SJSA1 (cell line): Measurements from ENCODE around the gene TGFBR3. TPM values are rescaled to one million over a fixed set of nuclear protein-coding genes. Genes with fewer than 3 reads are reported as not detected.
"Not testable (repeated sequence)": the region's sequence is repeated elsewhere in the genome, so short reads cannot be mapped to it uniquely, and the experiment has no call there.

Experiments
- DNase-seq, 2 experiments: peaks; one replicate each; pipeline ENCODE4 v3.0.0-alpha.2; 2015 to 2020; ENCODE audit warnings: low spot score in 2 of 2, low read depth in 1 of 2
- H3K27ac ChIP-seq: fragments of 250-450 bp; sonication (Bioruptor Pico); 2 replicates; pipeline ENCODE4 v1.5.1; 2020; ENCODE audit warnings: mild to moderate bottlenecking, moderate library complexity
- H3K27me3 ChIP-seq: fragments of 250-450 bp; sonication (Bioruptor Pico); replicated peaks from 2 replicates; pipeline ENCODE4 v1.5.1; 2020; ENCODE audit warnings: mild to moderate bottlenecking, moderate library complexity
- H3K36me3 ChIP-seq: fragments of 250-450 bp; sonication (Bioruptor Pico); 2 replicates; pipeline ENCODE4 v1.5.1; 2020; ENCODE audit warnings: mild to moderate bottlenecking
- H3K4me1 ChIP-seq: fragments of 250-450 bp; sonication (Bioruptor Pico); replicated peaks from 2 replicates; pipeline ENCODE4 v1.6.1; 2021; ENCODE audit warnings: mild to moderate bottlenecking
- H3K4me3 ChIP-seq: fragments of 250-450 bp; sonication (Bioruptor Pico); 2 replicates; pipeline ENCODE4 v1.5.1; 2020; ENCODE audit warnings: mild to moderate bottlenecking
- H3K9me3 ChIP-seq: fragments of 250-450 bp; sonication (Bioruptor Pico); replicated peaks from 2 replicates; pipeline ENCODE4 v1.5.1; 2020; ENCODE audit warnings: mild to moderate bottlenecking
- total RNA-seq: library from RNA; depleted of rRNA; stranded (reverse); fragments of >200 nt; shearing (Covaris generic); gene quantifications from 2 replicates; pipeline ENCODE4 v1.2.3, GENCODE V29; 2014

Gene TGFBR3
- total RNA-seq, 1 experiment from 2014 or later = 8.8 TPM

- H3K4me1 ChIP-seq, H3K27ac ChIP-seq, H3K9me3 ChIP-seq, H3K27me3 ChIP-seq, H3K36me3 ChIP-seq, H3K4me3 ChIP-seq, DNase-seq: not testable (repeated sequence)
Observed at GRCh38 chr1:91666651-91667050, 219.3 kb downstream of the TGFBR3 start.

GRCh38 chr1:91661121-91661520 lies 224.8 kb downstream of the TGFBR3 start:
- no peak for DNase-seq
- Histone ChIP-seq H3K4me1 (no peaks in the 10 kb centered on the region), H3K4me3 (no peak overlapping the region), H3K36me3 (no peaks in the 10 kb centered on the region), H3K9me3 (peaks cover 2% of the 10 kb centered on the region; the same call in 1 of the 2 replicates), H3K27ac (no peak overlapping the region), H3K27me3 (no peaks in the 10 kb centered on the region)

DNA sequence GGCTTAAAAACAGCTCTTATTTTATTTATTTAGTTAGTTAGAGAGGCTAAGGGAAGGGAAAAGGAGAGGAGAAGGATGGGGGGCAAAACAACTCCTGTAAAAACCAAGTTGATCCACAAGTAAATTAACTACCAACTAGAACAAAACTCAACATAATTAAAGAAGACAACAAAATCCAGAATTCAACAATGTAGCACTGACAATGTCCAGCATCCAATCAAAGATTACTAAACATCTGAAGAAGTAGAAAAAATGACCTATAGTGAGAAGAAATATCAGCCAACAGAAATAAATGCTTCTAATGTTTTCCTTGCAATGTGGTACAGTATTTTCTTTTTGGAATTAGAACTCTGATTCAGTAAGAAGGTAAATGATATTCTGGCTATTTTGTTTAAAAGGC lies 225.2 kb downstream of the TGFBR3 start:
- Histone ChIP-seq H3K4me1 (no peaks in the 10 kb centered on the region), H3K9me3 (peaks cover 2% of the 10 kb centered on the region; the same call in 1 of the 2 replicates), H3K36me3 (no peaks in the 10 kb centered on the region), H3K27me3 (no peaks in the 10 kb centered on the region), H3K27ac (no peak overlapping the region), H3K4me3 (no peak overlapping the region)
- no peak for DNase-seq

GRCh38 chr1:91655912-91656449 lies 230.0 kb downstream of the TGFBR3 start:
- no peak overlapping the region for H3K27ac ChIP-seq
- H3K4me1 ChIP-seq = 0 out of 2 replicates have a peak, but pooled peaks cover 1% of the 10 kb centered on the region
- no peaks in the 10 kb centered on the region for H3K27me3 ChIP-seq
- no peak for DNase-seq
- H3K4me3 ChIP-seq = no peak overlapping the region
- H3K36me3 ChIP-seq = no peaks in the 10 kb centered on the region
- H3K9me3 ChIP-seq = 0 out of 2 replicates have a peak, but pooled peaks cover 2% of the 10 kb centered on the region

GRCh38 chr1:91653183-91653582 lies 232.8 kb downstream of the TGFBR3 start:
- Histone ChIP-seq H3K4me1 (0 out of 2 replicates have a peak, but pooled peaks cover 3% of the 10 kb centered on the region), H3K27me3 (no peaks in the 10 kb centered on the region), H3K9me3 (no peaks in the 10 kb centered on the region), H3K4me3 (no peak overlapping the region), H3K27ac (no peak overlapping the region), H3K36me3 (no peaks in the 10 kb centered on the region)
- no peak for DNase-seq

- Histone ChIP-seq H3K4me3 (no peak overlapping the region), H3K9me3 (no peaks in the 10 kb centered on the region), H3K27me3 (no peaks in the 10 kb centered on the region), H3K36me3 (no peaks in the 10 kb centered on the region), H3K27ac (no peak overlapping the region), H3K4me1 (0 out of 2 replicates have a peak, but pooled peaks cover 3% of the 10 kb centered on the region)
- DNase-seq = no peak
Observed at GRCh38 chr1:91651661-91652071, 234.3 kb downstream of the TGFBR3 start.

- H3K27ac ChIP-seq = no peak overlapping the region
- H3K4me1 ChIP-seq = 0 out of 2 replicates have a peak, but pooled peaks cover 3% of the 10 kb centered on the region
- H3K36me3 ChIP-seq = no peaks in the 10 kb centered on the region
- DNase-seq = no peak
- H3K9me3 ChIP-seq = no peaks in the 10 kb centered on the region
- no peak overlapping the region for H3K4me3 ChIP-seq
- H3K27me3 ChIP-seq = no peaks in the 10 kb centered on the region
Observed at GRCh38 chr1:91651243-91651642, 234.7 kb downstream of the TGFBR3 start.

GRCh38 chr1:91650764-91651163 lies 235.2 kb downstream of the TGFBR3 start:
- Histone ChIP-seq H3K4me1 (0 out of 2 replicates have a peak, but pooled peaks cover 3% of the 10 kb centered on the region), H3K27ac (no peak overlapping the region), H3K4me3 (no peak overlapping the region), H3K9me3 (no peaks in the 10 kb centered on the region), H3K36me3 (no peaks in the 10 kb centered on the region), H3K27me3 (no peaks in the 10 kb centered on the region)
- DNase-seq = peak in 1 of 2 experiments; percentile 7

GRCh38 chr1:91647061-91647460 lies 238.9 kb downstream of the TGFBR3 start:
- Histone ChIP-seq H3K4me3 (no peak overlapping the region), H3K9me3 (no peaks in the 10 kb centered on the region), H3K27ac (no peak overlapping the region), H3K36me3 (no peaks in the 10 kb centered on the region), H3K4me1 (0 out of 2 replicates have a peak, but pooled peaks cover 3% of the 10 kb centered on the region), H3K27me3 (no peaks in the 10 kb centered on the region)
- no peak for DNase-seq

DNA sequence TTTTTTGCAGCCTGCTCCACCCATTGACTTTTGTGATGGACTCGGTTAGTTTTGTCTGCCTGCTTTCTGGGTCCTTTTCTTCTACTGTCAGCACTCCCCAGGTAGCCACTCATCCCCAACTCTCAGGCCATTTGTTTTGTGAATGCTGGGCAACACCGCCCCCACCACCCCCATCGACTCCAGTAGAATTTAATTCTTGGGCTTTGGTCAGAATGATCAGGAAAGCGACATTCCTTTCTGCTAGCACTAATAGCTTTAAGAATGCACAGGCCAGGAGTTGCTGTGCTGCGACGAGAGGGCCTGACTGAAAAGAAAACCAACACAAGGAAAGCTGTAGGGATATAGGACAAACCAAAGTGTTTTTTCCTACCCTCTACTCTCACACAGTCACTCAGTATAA lies 240.9 kb downstream of the TGFBR3 start:
- H3K27me3 ChIP-seq = no peaks in the 10 kb centered on the region
- no peak for DNase-seq
- H3K4me3 ChIP-seq = no peak overlapping the region
- H3K9me3 ChIP-seq = no peaks in the 10 kb centered on the region
- H3K4me1 ChIP-seq = no peaks in the 10 kb centered on the region
- no peaks in the 10 kb centered on the region for H3K36me3 ChIP-seq
- H3K27ac ChIP-seq = no peak overlapping the region

- H3K9me3 ChIP-seq = no peaks in the 10 kb centered on the region
- no peaks in the 10 kb centered on the region for H3K27me3 ChIP-seq
- H3K4me3 ChIP-seq = no peak overlapping the region
- H3K27ac ChIP-seq = no peak overlapping the region
- no peaks in the 10 kb centered on the region for H3K4me1 ChIP-seq
- no peak for DNase-seq
- no peaks in the 10 kb centered on the region for H3K36me3 ChIP-seq
Observed at GRCh38 chr1:91643431-91643830, 242.5 kb downstream of the TGFBR3 start.

- H3K9me3 ChIP-seq = no peaks in the 10 kb centered on the region
- H3K4me3 ChIP-seq = no peak overlapping the region
- no peak overlapping the region for H3K27ac ChIP-seq
- H3K27me3 ChIP-seq = no peaks in the 10 kb centered on the region
- H3K36me3 ChIP-seq = no peaks in the 10 kb centered on the region
- DNase-seq = no peak
- no peaks in the 10 kb centered on the region for H3K4me1 ChIP-seq
Observed at GRCh38 chr1:91640877-91641526, 244.9 kb downstream of the TGFBR3 start.

- Histone ChIP-seq H3K4me1 (no peaks in the 10 kb centered on the region), H3K27ac (no peak overlapping the region), H3K27me3 (no peaks in the 10 kb centered on the region), H3K4me3 (no peak overlapping the region), H3K36me3 (no peaks in the 10 kb centered on the region), H3K9me3 (no peaks in the 10 kb centered on the region)
- DNase-seq = no peak
Observed at GRCh38 chr1:91637539-91637994, 248.4 kb downstream of the TGFBR3 start.

- DNase-seq = no peak
- Histone ChIP-seq H3K9me3 (no peaks in the 10 kb centered on the region), H3K36me3 (no peaks in the 10 kb centered on the region), H3K27ac (no peak overlapping the region), H3K4me3 (no peak overlapping the region), H3K4me1 (no peaks in the 10 kb centered on the region), H3K27me3 (no peaks in the 10 kb centered on the region)
Observed at GRCh38 chr1:91635763-91636162, 250.2 kb downstream of the TGFBR3 start.
